ENCODE data around the gene LAMC2. TPM values are rescaled to one million over a fixed set of nuclear protein-coding genes. Genes with fewer than 3 reads are reported as not detected.
A peak's percentile ranks its signal among the peaks of the same experiment; 100 is the strongest.

LAMC2 gene
- total RNA-seq, 1 donor from 2014 or later: 4.5 TPM

GRCh38 chr1:183274836-183275235 lies 88.8 kb downstream of the LAMC2 start:
- TF ChIP-seq CTCF (IDR thresholded peaks at IDR 0.05; ENCODE audit: unreplicated experiment): no peak
- no peak overlapping the region for H3K4me3 Mint-ChIP-seq (ENCODE audit: low read depth)
- H3K27ac Mint-ChIP-seq: no peak overlapping the region
- no peaks in the 10 kb centered on the region for H3K36me3 Mint-ChIP-seq (ENCODE audit: insufficient read depth)
- H3K27me3 Mint-ChIP-seq: peaks cover 2% of the 10 kb centered on the region
- DNase-seq (ENCODE audit: low spot score, unreplicated experiment): no peak
- no peaks in the 10 kb centered on the region for H3K9me3 Mint-ChIP-seq (ENCODE audit: low read depth)
- H3K4me1 Mint-ChIP-seq (ENCODE audit: low read depth): peaks cover 13% of the 10 kb centered on the region

GRCh38 chr1:183275322-183275721 lies 89.3 kb downstream of the LAMC2 start:
- H3K4me3 Mint-ChIP-seq (ENCODE audit: low read depth): no peak overlapping the region
- no peak overlapping the region for H3K27ac Mint-ChIP-seq
- no peaks in the 10 kb centered on the region for H3K36me3 Mint-ChIP-seq (ENCODE audit: insufficient read depth)
- no peak for DNase-seq (ENCODE audit: low spot score, unreplicated experiment)
- no peaks in the 10 kb centered on the region for H3K9me3 Mint-ChIP-seq (ENCODE audit: low read depth)
- no peak for TF ChIP-seq CTCF (IDR thresholded peaks at IDR 0.05; ENCODE audit: unreplicated experiment)
- H3K27me3 Mint-ChIP-seq: peaks cover 2% of the 10 kb centered on the region
- H3K4me1 Mint-ChIP-seq (ENCODE audit: low read depth): peaks cover 12% of the 10 kb centered on the region

GRCh38 chr1:183276386-183277080 lies 90.5 kb downstream of the LAMC2 start:
- H3K9me3 Mint-ChIP-seq (ENCODE audit: low read depth): no peaks in the 10 kb centered on the region
- DNase-seq (ENCODE audit: low spot score, unreplicated experiment): no peak
- H3K36me3 Mint-ChIP-seq (ENCODE audit: insufficient read depth): no peaks in the 10 kb centered on the region
- peaks cover 5% of the 10 kb centered on the region for H3K27me3 Mint-ChIP-seq
- H3K27ac Mint-ChIP-seq: peak overlapping the region; percentile 71
- H3K4me1 Mint-ChIP-seq (ENCODE audit: low read depth): peaks cover 5% of the 10 kb centered on the region
- TF ChIP-seq CTCF (IDR thresholded peaks at IDR 0.05; ENCODE audit: unreplicated experiment): no peak
- H3K4me3 Mint-ChIP-seq (ENCODE audit: low read depth): no peak overlapping the region

- no peak overlapping the region for H3K4me3 Mint-ChIP-seq (ENCODE audit: low read depth)
- H3K4me1 Mint-ChIP-seq (ENCODE audit: low read depth): peaks cover 9% of the 10 kb centered on the region
- H3K9me3 Mint-ChIP-seq (ENCODE audit: low read depth): no peaks in the 10 kb centered on the region
- no peak for DNase-seq (ENCODE audit: low spot score, unreplicated experiment)
- peaks cover 7% of the 10 kb centered on the region for H3K27me3 Mint-ChIP-seq
- TF ChIP-seq CTCF (IDR thresholded peaks at IDR 0.05; ENCODE audit: unreplicated experiment): no peak
- no peaks in the 10 kb centered on the region for H3K36me3 Mint-ChIP-seq (ENCODE audit: insufficient read depth)
- H3K27ac Mint-ChIP-seq: peak overlapping the region; percentile 29
Measured at GRCh38 chr1:183277821-183278738, 92.0 kb downstream of the LAMC2 start.

- TF ChIP-seq CTCF (IDR thresholded peaks at IDR 0.05; ENCODE audit: unreplicated experiment): no peak
- no peak overlapping the region for H3K4me3 Mint-ChIP-seq (ENCODE audit: low read depth)
- H3K27me3 Mint-ChIP-seq: peaks cover 7% of the 10 kb centered on the region
- H3K9me3 Mint-ChIP-seq (ENCODE audit: low read depth): no peaks in the 10 kb centered on the region
- no peak overlapping the region for H3K27ac Mint-ChIP-seq
- no peaks in the 10 kb centered on the region for H3K36me3 Mint-ChIP-seq (ENCODE audit: insufficient read depth)
- H3K4me1 Mint-ChIP-seq (ENCODE audit: low read depth): peaks cover 9% of the 10 kb centered on the region
- no peak for DNase-seq (ENCODE audit: low spot score, unreplicated experiment)
Measured at GRCh38 chr1:183278739-183279591, 92.9 kb downstream of the LAMC2 start.
